CD4-positive, alpha-beta T cell (primary cell): ENCODE measurements around the gene POLA1. TPM values are rescaled to one million over a fixed set of nuclear protein-coding genes. Genes with fewer than 3 reads are reported as not detected.

ENCODE experiments used
- ATAC-seq: fragments of 200-7000 bp; cut with Tn5 transposase; one replicate; pipeline ENCODE4 v1.10.0; 2022; ENCODE audit warnings: mild to moderate bottlenecking; ENCODE audit not compliant: poor library complexity
- CTCF ChIA-PET: fragments of 350-600 bp; sonication (Branson Sonifier 250); formaldehyde crosslinking; loops from one replicate; lab custom pipeline; 2021; ENCODE audit warnings: antibody characterized with exemption, inconsistent platforms; lab: Charles Lee
- POLR2A ChIA-PET: fragments of 350-600 bp; sonication (Branson Sonifier 250); formaldehyde crosslinking; loops from one replicate; lab custom pipeline; 2021; ENCODE audit warnings: antibody characterized with exemption, inconsistent platforms; lab: Charles Lee
- DNase-seq, 14 experiments: peaks; one replicate each; pipeline ENCODE4 v3.0.0-alpha.2; 2013 to 2020; ENCODE audit warnings: mixed read lengths in 2 of 14
- H3K27ac ChIP-seq, 2 donors: one replicate each; pipeline versions ENCODE4 v1.5.1 to v1.7.0; 2013; ENCODE audit warnings: low read length in 2 of 2, low read depth in 1 of 2, mild to moderate bottlenecking in 1 of 2
- H3K27me3 ChIP-seq, 2 experiments: 1 replicate in 1 of 2; 2 replicates in 1 of 2; pipeline versions ENCODE4 v1.6.1 to v1.7.0; 2013; ENCODE audit warnings: low read length in 2 of 2, control low read depth in 1 of 2, mild to moderate bottlenecking in 1 of 2, moderate library complexity in 1 of 2; ENCODE audit not compliant: insufficient read depth in 2 of 2, control insufficient read depth in 1 of 2
- H3K36me3 ChIP-seq: one replicate; pipeline ENCODE4 v1.6.1; 2013; ENCODE audit warnings: low read length, control low read depth; ENCODE audit not compliant: insufficient read depth
- H3K4me1 ChIP-seq: one replicate; pipeline ENCODE4 v1.6.1; 2013; ENCODE audit warnings: low read length, control low read depth; ENCODE audit not compliant: insufficient read depth
- H3K4me3 ChIP-seq: one replicate; pipeline ENCODE4 v1.5.1; 2013; ENCODE audit warnings: mild to moderate bottlenecking, low read length, moderate library complexity
- H3K9me3 ChIP-seq, 2 experiments: 1 replicate in 1 of 2; 2 replicates in 1 of 2; pipeline versions ENCODE4 v1.6.1 to v1.7.0; 2013; ENCODE audit warnings: low read length in 2 of 2, mild to moderate bottlenecking in 2 of 2, control low read depth in 1 of 2, moderate library complexity in 1 of 2; ENCODE audit not compliant: control insufficient read depth in 1 of 2, insufficient read depth in 1 of 2
- H3K27ac Mint-ChIP-seq: one replicate; pipeline ENCODE4 v1.8.0; 2020; ENCODE audit warnings: mixed read lengths
- H3K27me3 Mint-ChIP-seq: one replicate; pipeline ENCODE4 v1.8.0; 2021; ENCODE audit warnings: mixed read lengths
- H3K36me3 Mint-ChIP-seq: one replicate; pipeline ENCODE4 v1.8.0; 2021; ENCODE audit warnings: low read depth, mixed read lengths
- H3K4me1 Mint-ChIP-seq: one replicate; pipeline ENCODE4 v1.8.0; 2021; ENCODE audit warnings: low read depth, mixed read lengths
- H3K4me3 Mint-ChIP-seq: one replicate; pipeline ENCODE4 v1.8.0; 2020; ENCODE audit warnings: mild to moderate bottlenecking, mixed read lengths
- H3K9me3 Mint-ChIP-seq: one replicate; pipeline ENCODE4 v1.8.0; 2020; ENCODE audit warnings: mixed read lengths
- CTCF ChIP-seq: fragments of 200-600 bp; IDR thresholded peaks from one replicate; pipeline ENCODE4 v1.8.0; 2022; ENCODE audit warnings: antibody characterized with exemption, mild to moderate bottlenecking
- intact Hi-C, 2 experiments: fragments of 100-400 bp; cut with DNase I in 1 of 2; cut with micrococcal nuclease in 1 of 2; formaldehyde crosslinking; loops; one replicate each; pipeline versions ENCODE4 v1.15.1 to v1.9.0; 2023 to 2025; cut with DNase I, micrococcal nuclease
- total RNA-seq, 174 experiments: library from RNA in 2 of 174; stranded (reverse) in 2 of 174; gene quantifications; one replicate each; pipeline ENCODE4 v1.2.3 and lab custom pipeline; 2021 to 2026

The POLA1 gene
- total RNA-seq, 2 experiments from 2014 or later, result 4.7 TPM

- ATAC-seq, result no peak
- intact Hi-C loops, result no loop called here
- Mint-ChIP-seq H3K9me3 (no peaks in the 10 kb centered on the region), H3K4me3 (no peak overlapping the region), H3K4me1 (no peaks in the 10 kb centered on the region), H3K27ac (no peak overlapping the region), H3K36me3 (peaks cover 15% of the 10 kb centered on the region), H3K27me3 (no peaks in the 10 kb centered on the region)
- ChIA-PET POLR2A (no interaction called here), CTCF (no interaction called here)
- Histone ChIP-seq H3K4me3 (no peak overlapping the region), H3K27me3 (no peaks in the 10 kb centered on the region), H3K27ac (no peak overlapping the region), H3K4me1 (no peaks in the 10 kb centered on the region), H3K36me3 (no peaks in the 10 kb centered on the region), H3K9me3 (no peaks in the 10 kb centered on the region)
- no peak for DNase-seq
- TF ChIP-seq CTCF, result no peak
Measured at GRCh38 chrX:24833695-24834094, 140.0 kb downstream of the POLA1 start.

- no peaks in the 10 kb centered on the region for H3K4me1 ChIP-seq
- H3K4me3 ChIP-seq, result no peak overlapping the region
- ChIA-PET CTCF (interaction anchor here (1.1 to 1.9 kb wide), 4 partner anchors 8 to 10 kb away, joined by 3 to 5 read pairs (median 4); no protein-coding TSS in a partner anchor), POLR2A (no interaction called here)
- H3K4me1 Mint-ChIP-seq, result no peaks in the 10 kb centered on the region
- H3K36me3 Mint-ChIP-seq, result peaks cover 3% of the 10 kb centered on the region
- no peak for TF ChIP-seq CTCF
- H3K9me3 Mint-ChIP-seq, result no peaks in the 10 kb centered on the region
- ATAC-seq (no peak), DNase-seq (no peak)
- H3K27ac ChIP-seq, result no peak overlapping the region
- no peaks in the 10 kb centered on the region for H3K9me3 ChIP-seq
- intact Hi-C loops, result loop anchor here (1.0 to 2.0 kb wide), 2 partner anchors 306 to 307 kb away; no protein-coding TSS in a partner anchor
- no peak overlapping the region for H3K27ac Mint-ChIP-seq
- H3K27me3 Mint-ChIP-seq, result no peaks in the 10 kb centered on the region
- H3K36me3 ChIP-seq, result no peaks in the 10 kb centered on the region
- H3K4me3 Mint-ChIP-seq, result no peak overlapping the region
- no peaks in the 10 kb centered on the region for H3K27me3 ChIP-seq
Measured at GRCh38 chrX:24837966-24838365, 144.2 kb downstream of the POLA1 start.

GRCh38 chrX:24838629-24839028, 144.9 kb downstream of the POLA1 start:
- Mint-ChIP-seq H3K9me3 (no peaks in the 10 kb centered on the region), H3K4me1 (no peaks in the 10 kb centered on the region), H3K27ac (no peak overlapping the region), H3K27me3 (no peaks in the 10 kb centered on the region), H3K4me3 (no peak overlapping the region), H3K36me3 (peaks cover 9% of the 10 kb centered on the region)
- Histone ChIP-seq H3K27ac (no peak overlapping the region), H3K4me3 (no peak overlapping the region), H3K9me3 (no peaks in the 10 kb centered on the region), H3K4me1 (no peaks in the 10 kb centered on the region), H3K36me3 (no peaks in the 10 kb centered on the region), H3K27me3 (no peaks in the 10 kb centered on the region)
- peak; percentile 45 for TF ChIP-seq CTCF
- ATAC-seq, result no peak
- ChIA-PET POLR2A (no interaction called here), CTCF (interaction anchor here (1.1 to 1.9 kb wide), 6 partner anchors 9 to 305 kb away, joined by 3 to 5 read pairs (median 4); no protein-coding TSS in a partner anchor)
- peak in 3 of 14 experiments; percentile 24 to 29 (median 27) for DNase-seq
- intact Hi-C loops, result loop anchor here (1.0 to 2.0 kb wide), 2 partner anchors 306 kb away; no protein-coding TSS in a partner anchor
